Upper lobe of left lung (tissue), 6 donors: ENCODE data around the gene PACS1. TPM values are rescaled to one million over a fixed set of nuclear protein-coding genes. Genes with fewer than 3 reads are reported as not detected.

ENCODE experiments used
- ATAC-seq, 2 donors: fragments of 200-7000 bp; cut with Tn5 transposase; one replicate each; pipeline ENCODE4 v1.9.1; 2022; ENCODE audit warnings: mild to moderate bottlenecking in 2 of 2, moderate library complexity in 2 of 2; ENCODE audit not compliant: low FRiP score in 2 of 2
- DNase-seq, 2 donors: peaks; one replicate each; pipeline ENCODE4 v3.0.0-alpha.2; 2019 to 2020
- H3K27ac ChIP-seq, 4 donors: fragments of 200-600 bp; sonication (generic); one replicate each; pipeline ENCODE4 v1.5.1; 2016 to 2019
- H3K27me3 ChIP-seq, 4 donors: fragments of 200-600 bp; sonication (generic); one replicate each; pipeline ENCODE4 v1.5.1; 2017 to 2019
- H3K36me3 ChIP-seq, 4 donors: fragments of 200-600 bp; sonication (generic); one replicate each; pipeline ENCODE4 v1.5.1; 2016 to 2019
- H3K4me1 ChIP-seq, 4 donors: fragments of 200-600 bp; sonication (generic); one replicate each; pipeline ENCODE4 v1.5.1; 2018 to 2019
- H3K4me3 ChIP-seq, 4 donors: fragments of 200-600 bp; sonication (generic); one replicate each; pipeline ENCODE4 v1.5.1; 2017 to 2019; ENCODE audit warnings: mild to moderate bottlenecking in 2 of 4, moderate library complexity in 1 of 4
- H3K9me3 ChIP-seq, 4 donors: fragments of 200-600 bp; sonication (generic); one replicate each; pipeline ENCODE4 v1.5.1; 2018 to 2019
- CTCF ChIP-seq, 6 experiments: fragments of 450-650 bp in 4 of 6; fragments of 200-600 bp in 2 of 6; sonication (generic) in 2 of 6; IDR thresholded peaks; one replicate each; pipeline ENCODE4 v1.5.1; 2016 to 2019; ENCODE audit warnings: antibody characterized with exemption in 6 of 6
- EP300 ChIP-seq, 4 donors: sonication (generic); formaldehyde crosslinking; IDR thresholded peaks; one replicate each; pipeline ENCODE4 v1.5.1; 2017; ENCODE audit warnings: antibody characterized with exemption in 4 of 4, control low read depth in 2 of 4
- POLR2A ChIP-seq, 4 donors: fragments of 450-650 bp; IDR thresholded peaks; one replicate each; pipeline ENCODE4 v1.5.1; 2016 to 2017; ENCODE audit warnings: antibody characterized with exemption in 4 of 4, mild to moderate bottlenecking in 2 of 4
- POLR2AphosphoS5 ChIP-seq, 2 donors: sonication (generic); formaldehyde crosslinking; IDR thresholded peaks; one replicate each; pipeline ENCODE4 v1.5.1; 2017; ENCODE audit warnings: antibody characterized with exemption in 2 of 2
- WGBS, 2 donors: methylation state at CpG; one replicate each; pipeline ENCODE4 v1.1.5; 2017 to 2018; 5-methylcytosine and 5-hydroxymethylcytosine counted together
- total RNA-seq, 6 donors: library from RNA; depleted of rRNA in 4 of 6; stranded (reverse); fragments of >200 nt in 4 of 6; gene quantifications; one replicate each; pipeline versions ENCODE4 v1.1.0 to v1.2.1, GENCODE V29; 2016 to 2021
- donor health status: DM: no; HTN: no; CAD: no; lungs with moderate emphysema.
- donor health status: DM: no; HTN: yes; CAD: no; lungs with severe emphysema.

The PACS1 gene
- total RNA-seq, 6 donors from 2014 or later: 39.8 to 123 (median 51.1) TPM

- H3K4me1 ChIP-seq: peaks cover 11 to 20% (median 17%) of the 10 kb centered on the region in 4 donors
- 11 to 21% methylated on average over 8 to 9 of the region's 28 CpGs for WGBS, 2 donors
- H3K27ac ChIP-seq: peak overlapping the region; percentile 68 to 85 (median 70)
- ATAC-seq: no peak
- peaks cover 0 to 41% (median 19%) of the 10 kb centered on the region in 4 donors for H3K36me3 ChIP-seq
- H3K27me3 ChIP-seq: no peaks in the 10 kb centered on the region
- H3K9me3 ChIP-seq: no peaks in the 10 kb centered on the region
- TF ChIP-seq CTCF (IDR thresholded peaks at IDR 0.05) (peak in 1 of 6 experiments; percentile 33), POLR2AphosphoS5 (IDR thresholded peaks at IDR 0.05) (no peak), POLR2A (IDR thresholded peaks at IDR 0.05) (no peak), EP300 (IDR thresholded peaks at IDR 0.05) (no peak)
- peak overlapping the region; percentile 80 to 100 (median 93) for H3K4me3 ChIP-seq
- no peak for DNase-seq
Measured at GRCh38 chr11:66258473-66258893, 188.4 kb downstream of the PACS1 start.

- Histone ChIP-seq H3K4me1 (peaks cover 11 to 20% (median 17%) of the 10 kb centered on the region in 4 donors), H3K27ac (no peak overlapping the region), H3K27me3 (no peaks in the 10 kb centered on the region), H3K4me3 (peak overlapping the region in 1 of 4 donors; percentile 100), H3K36me3 (peaks cover 0 to 48% (median 24%) of the 10 kb centered on the region in 4 donors), H3K9me3 (no peaks in the 10 kb centered on the region)
- no peak for DNase-seq
- 95 to 96% methylated on average over 2 of the region's 2 CpGs for WGBS, 2 donors
- ATAC-seq: no peak
- TF ChIP-seq POLR2A (IDR thresholded peaks at IDR 0.05) (no peak), CTCF (IDR thresholded peaks at IDR 0.05) (no peak), POLR2AphosphoS5 (IDR thresholded peaks at IDR 0.05) (no peak), EP300 (IDR thresholded peaks at IDR 0.05) (no peak)
Measured at GRCh38 chr11:66259225-66259624, 189.2 kb downstream of the PACS1 start.

- H3K27ac ChIP-seq: no peak overlapping the region
- no peaks in the 10 kb centered on the region for H3K27me3 ChIP-seq
- no peak for TF ChIP-seq POLR2AphosphoS5 (IDR thresholded peaks at IDR 0.05)
- no peaks in the 10 kb centered on the region for H3K9me3 ChIP-seq
- WGBS, 2 donors: 91 to 92% methylated on average over 4 of the region's 4 CpGs
- H3K4me1 ChIP-seq: peaks cover 11 to 20% (median 17%) of the 10 kb centered on the region in 4 donors
- no peak overlapping the region for H3K4me3 ChIP-seq
- H3K36me3 ChIP-seq: peaks cover 0 to 55% (median 26%) of the 10 kb centered on the region in 4 donors
- no peak for ATAC-seq
- no peak for DNase-seq
Measured at GRCh38 chr11:66259956-66260355, 189.9 kb downstream of the PACS1 start.

- H3K36me3 ChIP-seq: peaks cover 0 to 60% (median 29%) of the 10 kb centered on the region in 4 donors
- WGBS, 2 donors: 93 to 97% methylated on average over 16 of the region's 16 CpGs
- ATAC-seq: no peak
Measured at GRCh38 chr11:66261578-66261977, 191.5 kb downstream of the PACS1 start.

GRCh38 chr11:66262191-66262590, 192.1 kb downstream of the PACS1 start:
- Histone ChIP-seq H3K27ac (no peak overlapping the region), H3K4me3 (no peak overlapping the region), H3K36me3 (peaks cover 0 to 60% (median 29%) of the 10 kb centered on the region in 4 donors), H3K4me1 (peaks cover 15 to 23% (median 19%) of the 10 kb centered on the region in 4 donors), H3K9me3 (no peaks in the 10 kb centered on the region), H3K27me3 (no peaks in the 10 kb centered on the region)
- WGBS, 2 donors: 91 to 95% methylated on average over 3 to 5 of the region's 5 CpGs
- ATAC-seq (no peak), DNase-seq (no peak)
- TF ChIP-seq CTCF (IDR thresholded peaks at IDR 0.05) (no peak), EP300 (IDR thresholded peaks at IDR 0.05) (no peak), POLR2AphosphoS5 (IDR thresholded peaks at IDR 0.05) (no peak), POLR2A (IDR thresholded peaks at IDR 0.05) (no peak)

More at GRCh38 chr11:66261578-66261977, 191.5 kb downstream of the PACS1 start:
- H3K4me1 ChIP-seq: peaks cover 13 to 20% (median 17%) of the 10 kb centered on the region in 4 donors
- H3K4me3 ChIP-seq: no peak overlapping the region
- H3K27ac ChIP-seq: no peak overlapping the region
- no peaks in the 10 kb centered on the region for H3K9me3 ChIP-seq
- no peaks in the 10 kb centered on the region for H3K27me3 ChIP-seq
- peak in 1 of 2 donors; percentile 81 for DNase-seq
- no peak for TF ChIP-seq POLR2A (IDR thresholded peaks at IDR 0.05)
- no peak for TF ChIP-seq EP300 (IDR thresholded peaks at IDR 0.05)
- no peak for TF ChIP-seq CTCF (IDR thresholded peaks at IDR 0.05)
- no peak for TF ChIP-seq POLR2AphosphoS5 (IDR thresholded peaks at IDR 0.05)
